ENCODE results near the gene GRM8. TPM values are rescaled to one million over a fixed set of nuclear protein-coding genes. Genes with fewer than 3 reads are reported as not detected.

The GRM8 gene
- total and polyA plus RNA-seq, 10 of the 15 experiments (the other 5 are each of a cell fraction or from before 2014, with no cell fraction given): 0.33 to 7.1 (median 0.45) TPM; not detected in 2

- TF ChIP-seq, protein P1, sequence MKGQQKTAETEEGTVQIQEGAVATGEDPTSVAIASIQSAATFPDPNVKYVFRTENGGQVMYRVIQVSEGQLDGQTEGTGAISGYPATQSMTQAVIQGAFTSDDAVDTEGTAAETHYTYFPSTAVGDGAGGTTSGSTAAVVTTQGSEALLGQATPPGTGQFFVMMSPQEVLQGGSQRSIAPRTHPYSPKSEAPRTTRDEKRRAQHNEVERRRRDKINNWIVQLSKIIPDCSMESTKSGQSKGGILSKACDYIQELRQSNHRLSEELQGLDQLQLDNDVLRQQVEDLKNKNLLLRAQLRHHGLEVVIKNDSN (IDR thresholded peaks at IDR 0.05; ENCODE audit: borderline replicate concordance, extremely low read length, insufficient read depth, low read depth, low read length): no peak
- TF ChIP-seq ZNF687 (IDR thresholded peaks at IDR 0.05) (no peak), SREBF1 (IDR thresholded peaks at IDR 0.05; ENCODE audit: low read length) (no peak), TCF7 (IDR thresholded peaks at IDR 0.05; ENCODE audit: borderline replicate concordance) (no peak), ZBTB11 (CRISPR knock-in tag; IDR thresholded peaks at IDR 0.05) (no peak)
Measured at GRCh38 chr7:126495733-126496132, 757.0 kb downstream of the GRM8 start (continued).

All from GM12878 (cell line).